GM21423 (cell line): ENCODE results near the gene PHIP.

Source experiments
- ATAC-seq: cut with Tn5 transposase; IDR thresholded peaks from one replicate; pipeline ENCODE4 v1.9.1; 2021; ENCODE audit warnings: mild to moderate bottlenecking, moderate library complexity; ENCODE audit not compliant: unreplicated experiment

Gene PHIP

DNA sequence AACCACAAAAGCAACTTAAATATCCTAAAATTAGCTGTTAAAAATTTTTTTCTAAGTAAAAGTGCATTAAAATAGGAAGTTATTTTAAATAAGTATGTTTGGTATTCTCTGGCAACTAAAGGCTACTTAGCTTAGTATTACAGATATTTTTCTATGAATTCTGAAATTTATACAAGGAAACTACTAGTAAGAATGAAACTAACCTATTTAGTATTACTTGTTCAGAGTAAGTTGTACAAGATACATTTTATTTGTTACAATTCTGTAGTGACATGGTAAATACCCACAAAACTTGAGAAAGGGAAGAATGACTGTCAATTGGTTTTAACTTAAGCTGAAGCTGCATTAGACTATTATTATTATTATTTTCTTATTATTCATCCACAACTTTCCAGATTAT is 6.5 kb downstream of the PHIP start:
- ATAC-seq = no peak

DNA sequence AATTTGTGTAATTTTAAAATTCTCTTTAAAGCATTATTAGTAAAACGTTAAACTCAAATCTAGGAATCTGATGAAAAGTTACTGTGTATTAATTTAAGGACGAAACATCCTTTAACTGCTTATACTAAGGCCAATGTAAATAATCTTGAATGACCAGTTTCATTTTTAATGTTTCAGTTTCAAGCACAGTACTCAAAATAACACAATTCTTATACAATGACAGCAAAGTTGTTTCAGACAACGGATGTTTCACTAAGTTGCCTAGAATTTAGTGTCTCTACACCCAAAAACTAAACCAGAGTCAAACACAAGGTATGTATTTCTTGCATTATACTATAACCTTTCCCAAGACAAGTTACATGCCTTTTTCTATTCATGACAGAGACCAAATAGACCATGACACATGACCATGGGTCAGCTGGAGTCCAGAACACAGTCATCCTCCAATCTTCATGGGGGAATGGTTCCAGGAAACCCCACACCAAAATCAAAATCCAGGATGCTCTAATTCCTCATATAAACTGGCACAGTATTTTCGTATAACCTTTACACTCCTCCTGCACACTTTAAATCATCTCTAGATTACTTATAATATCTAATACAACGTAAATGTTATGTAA is 7.7 kb downstream of the PHIP start:
- ATAC-seq = peak; percentile 78

DNA sequence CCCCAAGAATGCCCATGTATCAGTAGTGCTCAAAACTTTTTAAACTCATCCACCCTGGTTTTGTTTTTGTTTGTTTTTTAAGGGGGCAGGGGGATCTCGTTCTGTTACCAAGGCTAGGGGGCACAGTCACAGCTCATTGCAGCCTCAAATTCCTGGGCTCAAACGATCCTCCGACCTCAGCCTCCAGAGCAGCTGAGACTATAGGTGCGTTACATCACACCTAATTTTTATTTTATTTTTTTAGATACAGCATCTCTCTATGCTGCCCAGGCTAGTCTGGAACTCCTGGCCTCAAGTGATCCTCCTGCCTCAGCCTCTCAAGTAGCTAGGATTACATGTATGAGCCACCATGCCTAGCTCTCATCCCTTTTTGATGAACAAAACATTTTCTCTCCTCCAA is 11.2 kb downstream of the PHIP start:
- ATAC-seq = no peak

DNA sequence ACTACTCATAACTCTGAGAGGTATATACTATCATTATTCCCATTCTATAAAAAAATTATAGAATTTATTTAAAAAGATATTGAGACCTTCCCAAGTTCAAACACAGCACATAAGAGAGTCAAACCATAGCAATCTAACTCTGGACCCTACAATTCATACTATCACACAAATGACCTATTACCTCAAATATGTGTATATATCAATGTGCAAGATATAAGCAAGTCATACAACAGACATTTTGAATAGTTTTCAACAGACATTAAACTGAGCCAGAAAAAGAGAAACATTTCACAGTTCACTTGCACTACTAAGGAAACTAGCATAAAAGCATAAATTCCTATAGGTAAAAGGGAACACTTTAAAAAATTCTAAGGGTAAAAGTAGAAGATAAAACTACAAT is 11.7 kb downstream of the PHIP start:
- ATAC-seq = no peak

DNA sequence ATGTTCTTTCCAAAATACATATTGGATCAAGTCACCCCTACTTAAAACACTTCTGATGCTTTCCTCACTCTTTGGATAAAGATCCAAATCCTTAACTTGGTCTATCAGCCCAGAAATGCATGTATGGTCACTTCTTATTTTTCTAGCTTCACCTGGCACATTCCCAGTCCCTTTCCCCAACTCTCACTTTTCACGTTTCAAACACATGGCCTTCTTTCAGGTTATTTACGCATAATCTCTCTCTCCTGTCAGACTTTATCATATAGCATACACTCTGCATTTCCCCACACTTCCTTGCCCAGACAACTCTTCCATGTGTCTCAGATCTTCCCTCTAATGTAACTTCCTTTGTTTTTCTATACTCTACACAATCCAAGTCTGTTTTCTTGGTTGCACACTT is 12.8 kb downstream of the PHIP start:
- ATAC-seq = no peak

DNA sequence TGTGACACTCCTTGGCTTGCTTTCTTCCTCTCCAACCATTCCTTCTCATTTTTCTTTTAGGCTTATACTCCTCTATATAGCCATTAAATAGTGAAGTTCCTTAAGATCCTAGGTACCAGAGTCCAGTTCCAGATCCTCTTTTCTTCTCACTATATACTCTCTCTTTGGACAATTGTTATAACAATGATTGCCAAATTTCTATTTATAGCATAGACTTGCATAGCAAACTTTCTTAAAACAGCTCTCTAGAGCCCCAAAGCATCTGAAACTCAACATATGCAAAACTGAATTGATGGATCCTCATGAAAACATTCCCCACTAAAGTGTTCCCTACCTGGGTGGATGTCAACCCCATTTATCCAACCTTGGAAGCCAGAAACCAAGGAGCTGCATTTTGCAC is 13.4 kb downstream of the PHIP start:
- peak; percentile 50 for ATAC-seq

DNA sequence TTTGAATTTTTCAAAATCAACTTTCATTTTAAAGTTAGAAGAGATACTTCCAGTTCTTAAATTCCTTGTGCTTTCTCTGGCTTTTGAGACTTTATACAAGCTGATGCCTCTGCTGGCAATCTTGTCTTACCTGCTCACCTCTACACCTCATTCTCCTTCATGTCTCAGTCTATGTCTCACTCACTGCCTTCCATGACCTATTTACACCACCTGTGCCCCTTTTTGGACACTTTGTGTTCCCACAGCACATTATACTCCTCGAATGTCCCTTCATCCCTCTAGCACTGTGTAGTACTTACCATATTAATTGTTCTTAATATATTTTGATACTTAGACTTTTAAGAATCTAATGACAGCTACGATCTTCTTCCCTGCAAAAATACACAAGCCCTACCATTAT is 15.3 kb downstream of the PHIP start:
- no peak for ATAC-seq

DNA sequence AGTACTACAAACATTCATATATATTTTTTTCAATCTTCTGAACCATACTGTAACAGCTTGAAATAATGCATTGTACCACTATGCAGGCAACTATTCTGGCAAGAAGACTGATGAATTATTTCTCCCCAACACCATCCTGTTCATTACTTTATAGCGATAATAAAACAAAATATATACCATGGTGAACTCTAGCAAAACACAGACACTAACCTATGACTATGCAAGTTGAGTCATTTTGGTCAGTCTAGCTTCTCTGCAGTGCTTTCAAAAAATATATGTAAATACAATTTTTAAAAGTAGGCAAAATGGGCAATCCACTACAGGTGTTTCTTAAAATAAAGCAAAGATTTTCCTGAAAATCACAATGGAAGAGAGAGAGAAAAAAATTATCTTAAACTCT is 20.3 kb downstream of the PHIP start:
- no peak for ATAC-seq

DNA sequence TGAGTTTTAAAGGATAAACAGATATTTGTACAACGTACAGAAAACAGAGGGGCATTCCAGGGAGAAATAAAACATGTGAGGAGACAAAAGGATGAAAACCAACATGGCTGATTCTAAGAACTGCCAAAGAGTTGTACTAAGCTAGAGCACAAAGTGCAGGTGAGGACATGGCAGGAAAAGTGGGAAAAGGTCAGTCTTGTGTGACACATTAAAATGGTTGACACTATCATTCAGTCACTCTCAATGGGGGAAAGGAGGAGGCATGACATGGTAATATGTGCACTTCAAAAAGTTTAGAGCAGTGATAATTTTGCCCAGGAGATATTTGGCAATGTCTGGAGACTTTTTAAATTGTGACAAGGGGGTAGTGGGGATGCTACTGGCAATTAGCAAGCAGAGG is 21.8 kb downstream of the PHIP start:
- ATAC-seq = no peak

DNA sequence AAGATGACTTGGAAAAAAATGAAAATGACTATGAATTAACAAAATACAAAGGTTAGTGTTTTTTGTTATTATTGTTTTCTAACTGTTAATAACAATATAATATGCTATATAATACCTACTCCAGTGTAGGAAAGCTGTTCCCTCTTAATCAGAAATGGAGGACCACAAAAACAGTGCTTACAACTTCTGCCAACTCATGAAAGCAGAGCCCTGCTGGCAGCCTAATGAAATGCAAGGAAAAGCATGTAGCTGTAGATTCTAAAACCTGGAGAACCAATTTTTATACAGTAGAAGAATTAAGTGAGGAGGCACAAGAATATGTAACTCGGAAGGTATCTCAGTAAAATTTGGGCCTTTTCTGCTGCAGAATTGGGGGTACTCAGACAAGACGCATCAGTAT is 29.4 kb downstream of the PHIP start:
- no peak for ATAC-seq

DNA sequence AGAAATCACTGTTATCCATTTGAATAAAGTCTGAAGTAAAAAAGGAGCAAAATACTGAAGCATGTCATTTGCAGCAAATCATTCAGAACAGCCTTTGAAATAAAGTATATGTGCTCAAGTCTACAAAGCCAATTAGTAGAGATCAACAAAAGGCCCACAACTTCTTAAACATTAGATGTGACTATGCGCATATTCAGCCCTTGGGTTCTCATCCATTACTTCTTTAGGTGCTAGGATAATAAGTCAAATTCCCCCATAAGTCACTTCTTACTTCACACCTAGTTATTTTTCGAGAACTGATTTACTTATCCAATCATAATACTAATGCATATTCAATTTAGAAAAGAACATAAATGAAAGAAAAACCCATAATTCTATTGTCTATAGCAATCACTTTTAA is 31.0 kb downstream of the PHIP start:
- no peak for ATAC-seq

DNA sequence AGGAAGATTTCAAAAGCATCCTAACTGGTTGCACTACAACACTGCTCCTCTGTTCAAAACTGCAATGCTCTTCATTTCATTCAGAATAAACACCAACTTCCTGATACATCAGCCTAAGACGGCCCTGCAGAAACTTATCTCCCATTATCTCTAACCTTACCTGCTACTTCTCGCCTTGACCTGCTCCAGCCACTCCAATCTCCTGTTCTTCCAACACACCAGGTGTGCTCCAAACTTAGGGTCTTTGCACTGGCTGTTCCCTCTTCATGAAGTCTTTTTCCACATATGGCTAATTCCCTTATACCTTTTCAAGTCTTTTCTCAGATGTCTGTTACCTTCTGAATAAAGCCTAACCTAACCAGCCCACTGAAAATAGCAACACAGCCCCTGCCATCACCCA is 32.1 kb downstream of the PHIP start:
- ATAC-seq = no peak

DNA sequence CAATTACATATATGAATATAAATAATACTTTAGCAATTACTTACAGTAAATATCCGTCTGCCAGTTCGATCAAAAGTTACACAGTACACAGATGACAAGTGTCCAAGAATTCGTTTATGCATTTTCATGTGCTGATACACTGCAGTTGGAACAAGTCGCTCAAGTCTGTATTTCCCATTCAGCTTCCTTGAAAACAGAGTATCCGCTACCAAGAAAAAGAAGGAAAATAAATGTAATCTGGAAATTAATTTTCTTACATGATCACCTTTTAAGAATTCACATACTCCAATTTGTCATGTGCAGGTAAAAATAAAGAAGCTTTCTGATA is 35.3 kb downstream of the PHIP start:
- ATAC-seq = peak; percentile 20

DNA sequence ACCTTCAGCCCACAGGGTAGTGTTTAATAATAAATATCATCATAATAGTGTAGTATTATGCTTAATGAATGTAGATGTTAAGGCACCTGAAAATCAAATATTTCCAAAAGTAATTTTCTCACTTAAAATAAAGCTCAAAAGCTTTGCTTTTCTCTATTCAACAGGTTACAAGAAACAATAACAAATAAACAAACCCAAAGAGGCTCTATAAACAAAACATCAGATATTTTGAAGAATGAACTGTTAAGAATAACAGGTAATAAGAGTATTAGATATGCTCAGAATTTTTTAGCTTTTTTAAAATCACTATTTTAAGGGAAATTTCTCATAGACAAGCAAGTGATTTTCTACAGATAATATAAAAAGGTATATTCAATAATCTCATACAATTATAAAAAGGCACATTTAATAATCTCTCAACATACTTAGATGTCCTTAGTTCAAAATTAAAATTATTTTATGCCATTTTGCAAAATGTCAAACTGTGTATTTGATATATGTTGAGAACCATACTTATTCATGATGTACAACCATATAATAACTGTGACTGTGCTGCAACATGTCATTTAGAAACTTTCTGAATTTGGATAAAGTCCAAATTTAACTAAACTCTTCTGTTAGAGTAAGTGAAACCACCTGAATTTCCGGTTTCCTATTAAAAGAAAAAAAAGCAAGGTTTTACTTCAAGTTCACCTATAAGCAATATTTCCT is 35.8 kb downstream of the PHIP start:
- peak; percentile 83 for ATAC-seq

DNA sequence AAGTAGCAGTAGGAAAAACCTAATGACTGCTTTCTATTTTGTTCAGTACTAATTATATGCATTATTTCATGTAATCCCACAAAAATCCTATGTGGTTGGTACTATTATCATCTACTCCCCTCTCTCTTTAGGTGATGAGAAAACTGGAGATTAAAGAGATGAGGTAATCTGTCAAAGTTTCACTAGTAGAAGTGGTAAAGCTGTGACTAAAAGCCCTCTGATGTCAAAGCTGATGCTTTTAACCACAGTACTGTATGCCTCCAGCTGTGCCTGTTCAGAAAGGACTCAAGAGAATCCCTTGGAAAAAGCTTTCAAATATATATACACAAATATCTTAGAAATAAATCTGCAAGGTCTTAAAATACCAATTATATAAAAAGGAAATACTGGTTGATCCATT is 38.0 kb downstream of the PHIP start:
- ATAC-seq = peak; percentile 69

DNA sequence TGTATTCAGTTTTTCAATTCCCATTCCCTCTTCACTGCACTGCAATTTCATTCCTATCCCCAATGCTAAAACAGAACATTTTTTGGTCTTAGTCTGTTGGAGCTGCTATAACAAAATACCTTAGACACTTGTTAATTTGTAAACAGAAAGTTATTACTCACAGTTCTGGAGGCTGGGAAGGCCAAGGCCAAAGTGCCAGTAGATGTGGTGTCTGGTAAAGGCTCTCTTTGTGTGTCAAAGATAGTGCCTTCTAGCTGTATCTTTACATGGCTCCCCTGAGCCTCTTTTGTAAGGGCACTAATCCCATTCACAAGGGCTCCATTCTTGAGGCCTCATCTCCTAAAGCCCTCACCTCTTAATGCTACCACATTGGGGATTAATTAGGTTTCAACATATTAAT is 40.0 kb downstream of the PHIP start:
- ATAC-seq = no peak

DNA sequence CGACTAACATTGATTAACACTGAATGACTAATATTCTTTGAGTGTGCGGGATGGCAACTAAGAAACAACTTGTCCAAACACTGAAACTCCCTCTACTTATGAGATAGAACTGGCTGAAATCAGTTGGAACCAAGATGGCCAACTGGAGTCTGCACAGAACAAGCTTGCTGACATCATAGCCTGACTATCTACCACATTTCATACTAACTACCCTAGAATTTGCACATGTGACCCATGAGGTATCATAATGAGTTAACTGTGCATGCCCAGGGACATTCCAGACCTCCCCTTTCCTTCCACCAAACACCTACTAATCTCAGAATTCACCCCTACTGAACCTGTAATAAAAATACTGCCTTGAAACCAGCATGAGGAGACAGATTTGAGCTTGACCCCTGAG is 43.2 kb downstream of the PHIP start:
- peak; percentile 54 for ATAC-seq

DNA sequence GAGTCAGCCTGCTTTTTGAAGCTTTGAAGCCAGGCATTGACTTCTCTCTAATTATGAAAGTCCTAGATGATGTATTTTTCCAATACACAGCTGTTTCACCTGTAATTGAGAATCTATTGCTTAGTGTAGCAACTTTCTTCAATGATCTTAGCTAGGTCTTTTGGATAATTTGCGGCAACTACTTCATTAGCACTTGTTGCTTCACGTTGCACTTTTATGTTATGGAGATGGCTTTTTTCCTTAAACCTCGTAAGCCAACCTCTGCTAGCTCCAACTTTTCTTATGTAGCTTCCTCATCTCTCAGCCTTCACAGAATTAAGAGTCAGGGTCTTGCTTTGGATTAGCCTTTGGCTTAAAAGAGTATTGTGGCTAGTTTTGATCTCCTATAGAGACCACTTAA is 44.8 kb downstream of the PHIP start:
- ATAC-seq = no peak

DNA sequence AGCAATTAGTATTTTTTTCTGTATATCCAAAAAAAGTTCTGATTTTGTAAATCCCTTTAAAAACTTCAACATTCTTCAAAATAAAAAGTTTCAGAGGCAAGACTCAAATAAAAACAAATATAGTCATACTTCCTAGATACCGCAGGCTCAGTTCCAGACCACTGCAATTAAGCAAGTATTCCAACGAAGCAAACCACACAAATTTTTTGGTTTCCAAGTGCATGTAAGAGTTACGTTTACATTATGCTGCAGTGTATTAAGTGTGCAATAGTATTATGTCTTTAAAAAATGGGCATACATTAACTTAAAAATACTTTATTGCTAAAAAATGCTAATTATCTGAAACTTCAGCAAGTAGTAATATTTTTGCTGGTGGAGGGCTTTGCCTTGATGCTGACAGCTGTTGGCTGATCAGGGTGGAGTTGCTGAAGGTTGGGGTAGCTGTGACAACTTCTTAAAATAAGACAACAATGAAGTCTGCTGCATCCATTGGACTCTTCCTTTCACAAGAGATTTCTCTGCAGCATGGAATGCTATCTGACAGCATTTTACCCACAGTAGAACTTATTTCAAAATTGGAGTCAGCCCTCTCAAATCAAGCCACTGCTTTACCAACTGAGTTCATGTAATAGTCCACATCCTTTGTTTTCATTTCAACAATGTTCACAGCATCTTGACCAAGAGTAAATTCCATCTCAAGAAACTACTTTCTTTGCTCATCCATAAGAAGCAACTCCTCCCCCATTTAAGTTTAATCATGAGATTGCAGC is 46.0 kb downstream of the PHIP start:
- no peak for ATAC-seq

DNA sequence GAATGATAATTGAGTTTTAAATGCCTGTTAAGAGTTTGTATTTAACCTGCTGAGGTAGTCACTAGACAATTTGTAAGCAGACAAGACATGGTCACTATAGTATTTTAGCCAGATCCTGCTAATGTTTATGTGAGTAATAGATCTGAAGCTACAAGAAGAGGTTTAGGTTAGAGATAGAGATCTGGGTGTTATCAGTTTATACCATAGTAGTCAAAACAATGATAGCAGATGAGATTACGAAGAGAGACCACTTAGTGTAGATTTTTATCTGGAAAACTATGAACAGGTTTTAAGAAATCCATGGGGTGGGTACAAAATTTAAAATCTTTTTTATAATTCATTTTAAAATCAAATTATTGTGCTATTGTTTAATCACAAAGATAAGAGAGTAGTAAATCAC is 47.5 kb downstream of the PHIP start:
- ATAC-seq = no peak

DNA sequence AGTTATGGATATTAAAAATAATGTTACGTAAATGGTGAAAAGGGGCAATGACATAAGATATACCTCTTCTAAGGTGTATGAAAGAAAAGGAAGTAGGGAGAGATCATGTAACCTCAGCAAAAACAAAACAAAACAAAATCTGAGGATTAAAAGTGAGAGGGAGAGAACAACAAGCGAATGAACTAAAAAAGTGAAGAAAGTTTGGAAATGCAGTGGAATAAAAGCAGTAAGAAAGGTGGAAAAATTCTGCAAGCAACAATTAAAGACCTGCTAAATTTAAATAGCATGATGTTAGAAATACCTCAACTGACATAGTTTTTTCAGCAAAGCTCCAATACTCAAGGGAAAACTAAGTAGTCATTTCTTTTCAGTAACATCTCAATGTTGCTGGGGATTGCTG is 48.0 kb downstream of the PHIP start:
- no peak for ATAC-seq

DNA sequence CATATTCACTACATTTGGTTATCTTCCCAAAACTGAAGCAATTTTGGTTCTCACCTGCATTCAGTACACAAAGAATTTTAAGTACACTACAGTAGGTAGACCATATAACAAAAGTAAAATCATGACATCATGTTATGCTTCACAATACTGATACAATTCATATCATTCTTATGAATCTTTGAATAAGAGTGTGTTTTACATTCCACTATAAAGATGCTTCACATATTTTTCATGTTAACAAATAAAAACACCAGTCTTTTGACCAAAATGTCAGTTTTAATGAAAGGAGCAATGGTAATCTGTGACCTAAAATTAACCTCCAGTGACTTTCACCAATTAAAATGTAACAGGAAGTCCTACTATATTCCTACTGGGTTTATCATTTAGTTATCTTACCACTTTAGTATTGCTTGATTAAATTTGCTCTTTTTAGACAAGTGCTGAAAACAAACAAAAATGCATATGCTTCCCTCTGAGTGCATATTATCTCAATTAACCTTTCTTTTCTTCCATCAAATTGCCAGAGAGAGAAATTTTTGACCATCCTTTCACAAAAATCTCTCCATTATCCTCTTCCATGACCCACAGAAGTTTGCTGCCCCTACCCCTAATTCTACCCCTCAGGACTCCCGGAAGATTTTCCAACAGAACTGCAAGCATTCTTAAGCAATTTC is 49.3 kb downstream of the PHIP start:
- ATAC-seq = no peak
